HUES64 (cell line): Measurements from ENCODE around the gene KITLG.
A peak's percentile ranks its signal among the peaks of the same experiment; 100 is the strongest.

Experiments used
- H3K27ac ChIP-seq: 2 replicates; pipeline ENCODE4 v1.7.0; 2013; ENCODE audit warnings: low read depth, low read length, inconsistent platforms
- H3K27me3 ChIP-seq: 2 replicates; pipeline ENCODE4 v1.6.1; 2013; ENCODE audit warnings: mild to moderate bottlenecking, low read length; ENCODE audit not compliant: insufficient read depth
- H3K36me3 ChIP-seq: 2 replicates; pipeline ENCODE4 v1.6.1; 2013; ENCODE audit warnings: mild to moderate bottlenecking, low read length; ENCODE audit not compliant: insufficient read depth
- H3K4me1 ChIP-seq: 2 replicates; pipeline ENCODE4 v1.6.1; 2013; ENCODE audit warnings: mild to moderate bottlenecking, low read length, moderate library complexity; ENCODE audit not compliant: insufficient read depth
- H3K4me3 ChIP-seq: 2 replicates; pipeline ENCODE4 v1.5.1; 2013; ENCODE audit warnings: mild to moderate bottlenecking, low read length, moderate library complexity
- H3K9ac ChIP-seq: 2 replicates; pipeline ENCODE4 v1.6.1; 2013; ENCODE audit warnings: mild to moderate bottlenecking, low read depth, low read length
- H3K9me3 ChIP-seq: 2 replicates; pipeline ENCODE4 v1.6.1; 2013; ENCODE audit warnings: low read depth, low read length; ENCODE audit not compliant: insufficient read depth
- WGBS: fragments of 150-250, 120-280 bp; methylation state at CpG from one replicate; pipeline ENCODE4 v1.1.7; 2013; ENCODE audit warnings: missing lambda C conversion rate; 5-methylcytosine and 5-hydroxymethylcytosine counted together

Gene KITLG

DNA sequence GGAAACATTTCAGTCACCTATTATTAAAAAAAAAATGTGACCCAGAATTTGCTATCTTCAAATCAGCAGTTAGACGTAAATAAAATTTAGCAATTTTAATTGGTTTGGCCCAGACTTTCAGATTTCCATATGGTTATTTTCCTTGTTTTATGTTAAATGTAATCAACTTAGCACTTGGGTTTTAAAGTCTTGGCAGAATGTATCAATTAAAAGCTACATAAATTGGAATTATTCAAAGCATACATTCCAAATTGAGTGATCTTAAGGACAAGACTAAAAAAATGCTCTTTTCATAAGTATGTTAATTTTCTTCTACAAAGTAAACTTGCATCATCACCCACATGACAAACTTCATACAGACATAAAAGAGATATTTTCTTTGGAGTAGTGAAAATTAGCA, 3.4 kb downstream of the KITLG start:
- H3K36me3 ChIP-seq: no peaks in the 10 kb centered on the region
- peaks cover 61% of the 10 kb centered on the region for H3K4me1 ChIP-seq
- H3K9me3 ChIP-seq: no peaks in the 10 kb centered on the region
- peaks cover 51% of the 10 kb centered on the region for H3K27me3 ChIP-seq
- 100% methylated on average over 1 of the region's 1 CpG for WGBS
- H3K4me3 ChIP-seq: no peak overlapping the region
- H3K9ac ChIP-seq: no peak overlapping the region
- no peak overlapping the region for H3K27ac ChIP-seq

DNA sequence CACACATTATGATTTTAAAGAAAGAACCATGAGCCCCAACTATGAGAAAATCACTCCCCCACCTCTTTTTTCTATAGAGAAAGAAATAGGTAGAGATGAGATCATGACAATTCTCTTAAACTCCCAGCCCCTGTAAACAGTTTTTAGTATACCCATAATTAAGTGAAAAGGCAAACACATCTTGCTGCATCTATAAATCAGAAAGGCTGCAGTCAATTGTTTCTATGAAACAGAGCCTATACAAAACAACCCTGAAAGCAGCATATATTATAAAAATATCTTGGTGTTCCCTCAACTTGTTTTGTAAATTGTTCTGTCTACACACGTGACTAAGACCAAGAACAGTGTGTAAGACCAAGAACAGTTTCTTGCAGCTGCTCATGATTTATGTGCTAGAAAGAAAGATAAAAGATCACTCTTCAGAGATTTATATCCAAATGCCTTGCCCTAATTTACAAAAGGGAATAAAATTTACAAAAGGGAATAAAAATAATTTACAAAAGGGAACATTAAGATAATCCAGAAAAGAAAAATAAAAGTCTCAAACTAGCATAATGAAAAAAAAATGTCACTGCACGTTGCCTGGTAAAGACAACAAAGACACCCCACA, 4.8 kb downstream of the KITLG start:
- Histone ChIP-seq H3K4me1 (peaks cover 59% of the 10 kb centered on the region), H3K27me3 (peaks cover 37% of the 10 kb centered on the region; the same call in 1 of the 2 replicates), H3K4me3 (no peak overlapping the region), H3K27ac (no peak overlapping the region), H3K9me3 (no peaks in the 10 kb centered on the region), H3K9ac (no peak overlapping the region), H3K36me3 (no peaks in the 10 kb centered on the region)
- 59% methylated on average over 2 of the region's 2 CpGs for WGBS

DNA sequence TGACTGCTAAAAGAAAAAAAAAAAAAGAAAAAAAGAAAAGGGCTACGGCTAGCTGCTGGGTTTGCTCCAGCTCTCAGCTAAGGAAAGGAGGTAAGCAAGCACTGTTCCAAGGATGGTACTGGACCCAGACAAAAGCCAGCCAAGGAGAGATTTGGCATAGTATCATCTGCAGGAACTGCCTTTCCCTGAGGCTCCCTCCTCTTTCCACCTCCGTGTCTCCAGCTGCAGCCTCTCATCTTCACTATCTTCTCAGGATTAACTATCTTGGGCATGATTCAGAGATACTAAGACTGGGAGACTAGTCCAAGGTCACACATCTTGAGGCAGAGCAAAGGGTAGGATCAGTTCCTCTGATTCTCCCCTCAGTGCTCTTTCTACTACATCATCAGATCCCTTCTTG, 6.0 kb downstream of the KITLG start:
- no peak overlapping the region for H3K4me3 ChIP-seq
- H3K9ac ChIP-seq: no peak overlapping the region
- no peak overlapping the region for H3K27ac ChIP-seq
- H3K4me1 ChIP-seq: peaks cover 68% of the 10 kb centered on the region
- WGBS: 64% methylated on average over 2 of the region's 2 CpGs
- H3K9me3 ChIP-seq: no peaks in the 10 kb centered on the region
- peaks cover 28% of the 10 kb centered on the region; the same call in 1 of the 2 replicates for H3K27me3 ChIP-seq
- no peaks in the 10 kb centered on the region for H3K36me3 ChIP-seq

DNA sequence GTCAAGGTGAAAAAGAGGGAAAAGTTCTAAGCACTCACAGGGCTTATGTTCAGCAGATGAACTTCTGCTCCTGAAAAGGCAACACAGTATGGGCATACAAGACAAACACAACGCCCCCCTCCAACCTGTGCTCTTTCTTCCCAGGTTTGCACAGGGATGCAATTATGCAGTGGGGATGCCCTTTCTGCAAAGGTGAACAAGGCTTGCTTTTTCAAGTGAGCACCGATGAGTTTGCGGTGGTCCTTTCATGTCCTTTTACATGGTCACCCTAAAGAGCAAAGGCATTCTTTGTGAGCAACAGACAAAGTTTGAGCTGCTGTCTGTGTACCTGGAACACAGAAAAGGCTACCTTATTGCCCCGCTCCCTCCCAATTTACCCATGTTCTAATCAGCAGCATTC, 6.7 kb downstream of the KITLG start:
- peaks cover 21% of the 10 kb centered on the region; the same call in 1 of the 2 replicates for H3K27me3 ChIP-seq
- 0 out of 2 replicates have a peak overlapping the region, but pooled peaks have one; percentile 19 for H3K27ac ChIP-seq
- H3K9ac ChIP-seq: no peak overlapping the region
- peaks cover 72% of the 10 kb centered on the region for H3K4me1 ChIP-seq
- no peaks in the 10 kb centered on the region for H3K9me3 ChIP-seq
- H3K36me3 ChIP-seq: no peaks in the 10 kb centered on the region
- 88% methylated on average over 4 of the region's 4 CpGs for WGBS
- no peak overlapping the region for H3K4me3 ChIP-seq

DNA sequence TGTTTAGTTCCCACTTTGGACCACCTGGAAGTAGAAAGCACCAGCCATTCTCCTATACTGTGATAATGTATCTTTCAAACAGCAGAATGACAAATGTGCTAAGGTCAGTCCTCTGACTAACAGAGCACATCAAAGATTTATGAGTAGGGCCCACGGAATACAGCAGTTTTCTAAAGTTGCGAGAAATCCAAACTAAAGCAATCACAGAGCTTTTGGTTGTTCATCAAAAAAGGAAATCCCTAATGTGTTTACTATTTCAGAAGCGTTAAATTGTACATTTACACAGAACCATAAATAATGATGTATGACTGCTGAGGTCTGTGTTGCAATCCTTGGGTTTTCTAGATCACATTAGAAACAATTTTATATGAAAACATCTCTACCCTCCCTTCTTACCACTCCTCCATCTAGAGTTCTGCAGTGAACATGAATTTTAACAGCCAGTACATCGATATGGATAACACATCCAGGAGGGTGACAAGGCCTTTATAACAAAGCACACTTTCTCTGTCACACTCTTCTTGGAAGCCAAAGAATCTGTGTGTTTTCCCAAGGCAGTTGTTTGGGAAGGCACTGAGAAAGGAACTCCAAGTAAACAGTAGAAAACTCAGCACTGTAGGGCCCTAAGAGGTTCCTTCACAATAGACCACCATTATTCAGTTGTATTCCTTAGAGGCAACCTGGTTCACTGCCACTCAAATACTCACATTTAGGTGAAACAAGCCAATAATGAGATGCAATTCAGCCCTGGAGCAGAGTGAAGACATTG, 7.3 kb downstream of the KITLG start:
- Histone ChIP-seq H3K36me3 (no peaks in the 10 kb centered on the region), H3K4me3 (no peak overlapping the region), H3K9ac (no peak overlapping the region), H3K27me3 (peaks cover 15% of the 10 kb centered on the region; the same call in 1 of the 2 replicates), H3K27ac (0 out of 2 replicates have a peak overlapping the region, but pooled peaks have one; percentile 19), H3K4me1 (peaks cover 65% of the 10 kb centered on the region), H3K9me3 (no peaks in the 10 kb centered on the region)
- 68% methylated on average over 4 of the region's 4 CpGs for WGBS

DNA sequence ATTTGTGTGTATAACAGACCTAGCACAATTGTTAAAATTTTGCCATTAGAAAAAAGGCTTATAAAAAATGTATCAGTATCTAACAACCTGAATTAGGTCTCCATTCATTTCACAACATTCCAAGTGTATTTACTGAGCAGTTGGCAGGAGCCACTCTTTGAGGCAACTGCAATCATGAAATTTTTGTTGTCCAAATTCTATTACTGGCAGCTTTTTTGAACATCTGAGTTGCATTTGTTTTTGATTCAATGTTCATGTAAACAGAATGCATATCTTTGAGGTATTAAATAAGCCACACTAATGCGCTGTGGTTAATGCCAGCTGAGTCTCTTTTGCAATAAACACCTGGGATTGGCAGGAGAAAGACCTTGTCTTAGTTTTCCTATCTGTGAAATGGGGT, 8.7 kb downstream of the KITLG start:
- Histone ChIP-seq H3K27ac (no peak overlapping the region), H3K9me3 (no peaks in the 10 kb centered on the region), H3K9ac (no peak overlapping the region), H3K4me1 (peaks cover 53% of the 10 kb centered on the region), H3K4me3 (no peak overlapping the region), H3K27me3 (peaks cover 2% of the 10 kb centered on the region; the same call in 1 of the 2 replicates), H3K36me3 (no peaks in the 10 kb centered on the region)
- WGBS: 100% methylated on average over 1 of the region's 1 CpG

DNA sequence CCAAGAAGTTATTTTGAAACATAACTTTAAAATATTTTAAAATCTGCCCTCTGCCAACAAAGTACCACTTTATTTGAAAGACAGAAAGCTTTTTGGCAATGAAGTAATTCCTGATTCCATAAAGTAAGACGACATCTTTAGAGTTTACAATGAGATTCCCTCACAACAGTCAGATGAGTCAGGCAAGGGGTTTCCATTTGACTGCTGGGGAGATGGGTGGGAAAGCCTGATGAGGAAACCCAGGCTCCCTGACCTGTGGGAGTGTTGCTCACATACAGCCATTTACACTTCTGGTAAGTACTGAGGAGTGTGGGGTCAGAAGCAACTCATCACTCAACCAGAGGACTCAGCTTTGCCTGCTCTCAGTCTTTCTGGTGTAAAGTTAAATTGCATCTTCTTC, 10.2 kb downstream of the KITLG start:
- no peak overlapping the region for H3K27ac ChIP-seq
- no CpG with 5 or more reads among the region's 1 CpG for WGBS
- H3K4me3 ChIP-seq: no peak overlapping the region
- H3K36me3 ChIP-seq: no peaks in the 10 kb centered on the region
- H3K27me3 ChIP-seq: peaks cover 2% of the 10 kb centered on the region; the same call in 1 of the 2 replicates
- no peaks in the 10 kb centered on the region for H3K9me3 ChIP-seq
- H3K9ac ChIP-seq: no peak overlapping the region
- peaks cover 46% of the 10 kb centered on the region for H3K4me1 ChIP-seq

DNA sequence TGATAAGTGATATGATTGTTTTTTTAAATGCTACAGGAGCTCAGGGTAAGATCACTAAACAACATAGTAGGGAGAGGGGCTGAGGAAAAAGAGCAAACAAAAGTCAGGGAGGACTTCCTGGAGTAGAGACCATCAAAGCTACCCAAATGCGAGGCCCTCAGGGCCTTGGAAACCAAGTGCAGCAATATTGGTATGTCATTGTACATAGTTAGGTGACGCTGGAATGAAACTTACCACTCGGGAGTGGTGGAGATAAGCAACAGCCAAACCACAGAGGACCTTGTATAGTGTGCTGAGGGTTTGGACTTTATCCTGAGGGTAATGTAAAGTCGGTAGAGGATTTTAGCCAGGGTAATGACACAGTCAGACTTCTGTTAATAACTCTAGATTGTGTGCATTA, 13.8 kb downstream of the KITLG start:
- no peaks in the 10 kb centered on the region for H3K9me3 ChIP-seq
- no peaks in the 10 kb centered on the region for H3K36me3 ChIP-seq
- WGBS: 85% methylated on average over 4 of the region's 4 CpGs
- H3K4me1 ChIP-seq: peaks cover 38% of the 10 kb centered on the region
- no peak overlapping the region for H3K9ac ChIP-seq
- H3K27me3 ChIP-seq: no peaks in the 10 kb centered on the region
- no peak overlapping the region for H3K27ac ChIP-seq
- no peak overlapping the region for H3K4me3 ChIP-seq

DNA sequence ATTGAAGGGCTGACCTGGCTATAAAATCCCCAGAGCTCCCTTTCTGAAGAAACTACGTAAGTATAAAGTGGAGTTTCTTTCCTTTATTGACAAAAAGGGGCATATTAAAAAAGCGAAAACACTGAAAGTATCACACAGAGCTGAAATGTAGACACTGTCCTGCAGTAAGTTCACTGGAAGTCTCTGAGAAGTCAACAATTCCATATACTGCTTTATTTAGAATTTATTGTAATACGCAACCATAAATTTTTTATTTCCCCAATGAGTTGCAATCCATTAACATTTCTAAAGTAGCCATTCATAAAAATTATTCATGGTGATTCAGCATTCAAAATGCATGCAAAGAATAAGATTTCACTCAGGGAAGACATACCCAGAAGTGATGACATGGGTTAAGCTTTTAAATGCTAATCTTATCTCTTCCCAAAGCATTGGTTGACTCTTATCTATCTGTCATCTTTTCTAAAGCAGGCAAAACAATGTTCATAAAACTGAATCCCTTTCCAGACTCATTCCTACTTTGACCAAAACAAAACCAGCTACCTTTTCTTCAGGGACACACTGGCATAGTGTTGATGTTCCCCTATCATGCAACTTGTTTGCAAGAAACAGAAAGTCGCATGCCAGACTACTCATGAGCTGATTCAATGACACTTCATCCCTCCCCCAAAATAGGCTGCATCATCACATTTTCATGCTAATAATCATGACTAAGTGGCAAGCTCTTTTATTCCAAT, 17.3 kb downstream of the KITLG start:
- H3K4me1 ChIP-seq: peaks cover 37% of the 10 kb centered on the region
- H3K36me3 ChIP-seq: no peaks in the 10 kb centered on the region
- no peak overlapping the region for H3K27ac ChIP-seq
- WGBS: 93% methylated on average over 3 of the region's 4 CpGs
- H3K9me3 ChIP-seq: no peaks in the 10 kb centered on the region
- no peak overlapping the region for H3K9ac ChIP-seq
- H3K4me3 ChIP-seq: no peak overlapping the region
- H3K27me3 ChIP-seq: no peaks in the 10 kb centered on the region

DNA sequence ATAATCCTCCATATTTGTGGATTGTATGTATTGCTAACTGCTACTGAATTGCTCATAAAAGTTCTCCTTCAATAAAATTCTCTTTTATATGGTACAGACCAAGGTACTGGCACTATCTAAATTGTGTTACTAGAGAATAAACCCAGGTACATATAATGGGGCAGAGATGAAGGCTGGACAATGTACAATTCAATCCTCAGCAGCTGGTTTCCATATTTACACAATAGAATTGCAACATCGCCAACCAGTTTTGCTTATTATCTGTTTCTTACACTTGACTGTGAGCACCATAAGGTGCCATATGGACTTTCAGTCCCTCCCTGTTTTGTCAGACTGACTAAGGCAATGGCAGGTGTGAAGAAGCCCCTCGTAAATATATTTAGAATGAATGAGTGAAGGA, 18.1 kb downstream of the KITLG start:
- H3K9me3 ChIP-seq: no peaks in the 10 kb centered on the region
- no peaks in the 10 kb centered on the region for H3K36me3 ChIP-seq
- 90% methylated on average over 2 of the region's 2 CpGs for WGBS
- H3K4me1 ChIP-seq: peaks cover 37% of the 10 kb centered on the region
- H3K27me3 ChIP-seq: no peaks in the 10 kb centered on the region
- H3K9ac ChIP-seq: no peak overlapping the region
- no peak overlapping the region for H3K4me3 ChIP-seq
- H3K27ac ChIP-seq: no peak overlapping the region

DNA sequence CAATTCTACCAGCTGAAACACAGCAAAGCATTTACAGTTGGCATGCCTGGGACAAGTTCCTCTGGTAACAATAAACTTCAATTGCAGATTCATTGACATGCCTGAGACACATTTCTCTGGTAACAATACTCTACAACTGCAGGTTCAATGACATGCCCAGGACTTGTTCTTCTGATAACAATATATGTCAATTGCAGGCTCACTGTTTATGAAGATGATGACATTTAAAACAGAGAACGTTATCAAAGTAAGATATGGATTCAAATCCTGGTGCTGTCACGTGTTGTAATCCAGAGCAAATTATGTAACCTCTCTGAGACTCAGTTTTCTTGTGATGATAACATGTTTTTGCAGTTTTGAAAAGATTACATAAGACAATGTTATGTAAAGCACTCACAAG, 20.5 kb downstream of the KITLG start:
- 88% methylated on average over 2 of the region's 2 CpGs for WGBS
- Histone ChIP-seq H3K4me1 (peaks cover 31% of the 10 kb centered on the region), H3K27ac (no peak overlapping the region), H3K9ac (no peak overlapping the region), H3K27me3 (no peaks in the 10 kb centered on the region), H3K4me3 (no peak overlapping the region), H3K36me3 (no peaks in the 10 kb centered on the region), H3K9me3 (no peaks in the 10 kb centered on the region)
